HCT116 (cell line): Measurements from ENCODE around the gene CPNE4. TPM values are rescaled to one million over a fixed set of nuclear protein-coding genes. Genes with fewer than 3 reads are reported as not detected.

Source experiments
- ATAC-seq: fragments of 200-7000 bp; cut with Tn5 transposase; 2 replicates; pipeline ENCODE4 v1.9.1; 2020; ENCODE audit warnings: mild to moderate bottlenecking, moderate library complexity
- BruUV-seq: library from RNA; stranded (reverse); fragments of 400-500 nt; replicated peaks from 2 replicates; lab custom pipeline; 2021; lab: Mats Ljungman, UMichigan
- CTCF ChIA-PET: fragments of 300-600 bp; sonication (Branson Sonifier 250); formaldehyde crosslinking; loops from one replicate; lab custom pipeline; 2021; ENCODE audit warnings: antibody characterized with exemption; lab: Charles Lee
- POLR2A ChIA-PET: fragments of 300-600, 350-600 bp; sonication (Branson Sonifier 250); formaldehyde crosslinking; loops from one replicate; lab custom pipeline; 2021; ENCODE audit warnings: antibody characterized with exemption; lab: Charles Lee
- RAD21 ChIA-PET, 2 experiments: fragments of 300-600 bp; sonication (Branson Sonifier 250); formaldehyde crosslinking; loops; one replicate each; lab custom pipeline; 2023; ENCODE audit warnings: low total read pairs in 2 of 2; ENCODE audit not compliant: uncharacterized antibody in 2 of 2, unreplicated experiment in 2 of 2, low non-redundant PET in 1 of 2; lab: Charles Lee
- DNase-seq: peaks from one replicate; pipeline ENCODE4 v3.0.0-alpha.2; 2010; ENCODE audit warnings: low read depth, low spot score
- H2AFZ ChIP-seq: fragments of 200-600 bp; shearing (Covaris generic), sonication (generic); 2 replicates; pipeline ENCODE4 v1.6.1; 2017; ENCODE audit warnings: low read depth, mixed run types, mixed read lengths, antibody characterized with exemption, low read length; ENCODE audit not compliant: poor library complexity, severe bottlenecking
- H3K27ac ChIP-seq: 2 replicates; pipeline ENCODE4 v1.5.1; 2012; ENCODE audit warnings: low read depth, low read length
- H3K27me3 ChIP-seq: fragments of 200-600 bp; sonication (generic); 2 replicates; pipeline ENCODE4 v1.6.1; 2016; ENCODE audit warnings: mixed run types, low read length, mixed read lengths; ENCODE audit not compliant: insufficient read depth
- H3K36me3 ChIP-seq, 2 experiments: fragments of 200-500 bp in 1 of 2; fragments of 200-600 bp in 1 of 2; sonication (Bioruptor generic) in 1 of 2; sonication (generic) in 1 of 2; 2 replicates each; pipeline versions ENCODE4 v1.5.1 to v1.6.1; 2014 to 2016; ENCODE audit warnings: low read length in 2 of 2, inconsistent platforms in 1 of 2, mixed read lengths in 1 of 2, mixed run types in 1 of 2; ENCODE audit not compliant: insufficient read depth in 2 of 2, control insufficient read depth in 1 of 2
- H3K4me1 ChIP-seq, 2 experiments: fragments of 200-600 bp in 1 of 2; sonication (generic) in 1 of 2; 2 replicates each; pipeline versions ENCODE4 v1.5.1 to v1.6.1; 2012 to 2017; ENCODE audit warnings: low read length in 2 of 2, inconsistent platforms in 1 of 2, mild to moderate bottlenecking in 1 of 2, mixed read lengths in 1 of 2, mixed run types in 1 of 2, moderate library complexity in 1 of 2; ENCODE audit not compliant: insufficient read depth in 2 of 2, control insufficient read depth in 1 of 2
- H3K4me2 ChIP-seq: fragments of 200-600 bp; sonication (generic); 2 replicates; pipeline ENCODE4 v1.6.1; 2017; ENCODE audit warnings: mixed run types, low read length, mixed read lengths
- H3K4me3 ChIP-seq, 2 experiments: fragments of 200-600 bp in 1 of 2; sonication (generic) in 1 of 2; replicated peaks in 1 of 2; 2 replicates each; pipeline ENCODE4 v1.5.1; 2011 to 2016; ENCODE audit warnings: low read length in 2 of 2, control low read depth in 1 of 2, low read depth in 1 of 2, mild to moderate bottlenecking in 1 of 2, mixed read lengths in 1 of 2, mixed run types in 1 of 2
- H3K79me2 ChIP-seq: fragments of 200-600 bp; sonication (generic); 2 replicates; pipeline ENCODE4 v1.6.1; 2017; ENCODE audit warnings: mild to moderate bottlenecking, mixed run types, low read length, moderate library complexity, mixed read lengths; ENCODE audit not compliant: insufficient read depth
- H3K9ac ChIP-seq: fragments of 200-600 bp; sonication (generic); 2 replicates; pipeline ENCODE4 v1.6.1; 2016; ENCODE audit warnings: low read length, mixed read lengths
- H3K9me2 ChIP-seq: fragments of 200-600 bp; sonication (generic), shearing (Covaris generic); 2 replicates; pipeline ENCODE4 v1.6.1; 2017; ENCODE audit warnings: mixed run types, mild to moderate bottlenecking, moderate library complexity; ENCODE audit not compliant: insufficient read depth
- H3K9me3 ChIP-seq, 2 experiments: fragments of 200-500 bp in 1 of 2; fragments of 200-600 bp in 1 of 2; sonication (Bioruptor generic) in 1 of 2; sonication (generic) in 1 of 2; 2 replicates each; pipeline ENCODE4 v1.6.1; 2014 to 2017; ENCODE audit warnings: low read length in 2 of 2, mixed read lengths in 2 of 2, inconsistent platforms in 1 of 2, low read depth in 1 of 2, mild to moderate bottlenecking in 1 of 2, mixed run types in 1 of 2, moderate library complexity in 1 of 2; ENCODE audit not compliant: control insufficient read depth in 1 of 2, insufficient read depth in 1 of 2
- H4K20me1 ChIP-seq: fragments of 200-600 bp; sonication (generic), shearing (Covaris generic); 2 replicates; pipeline ENCODE4 v1.6.1; 2017; ENCODE audit warnings: mixed run types, mild to moderate bottlenecking, moderate library complexity; ENCODE audit not compliant: insufficient read depth
- ATF3 ChIP-seq: IDR thresholded peaks from 2 replicates; pipeline ENCODE4 v1.6.1; 2012
- CBX3 ChIP-seq: IDR thresholded peaks from 2 replicates; pipeline ENCODE4 v1.6.1; 2012; ENCODE audit warnings: low read depth
- EGR1 ChIP-seq: IDR thresholded peaks from 2 replicates; pipeline ENCODE4 v1.6.1; 2012; ENCODE audit warnings: low read depth
- ELF1 ChIP-seq: IDR thresholded peaks from 2 replicates; pipeline ENCODE4 v1.6.1; 2012; ENCODE audit warnings: low read depth, borderline replicate concordance
- EZH2phosphoT487 ChIP-seq: fragments of 200-600 bp; IDR thresholded peaks from 2 replicates; pipeline ENCODE4 v1.6.1; 2018; ENCODE audit warnings: antibody characterized with exemption, borderline replicate concordance
- FOSL1 ChIP-seq: IDR thresholded peaks from 2 replicates; pipeline ENCODE4 v1.6.1; 2012; ENCODE audit warnings: low read depth
- JUND ChIP-seq: IDR thresholded peaks from 2 replicates; pipeline ENCODE4 v1.6.1; 2012
- POLR2A ChIP-seq: IDR thresholded peaks from 2 replicates; pipeline ENCODE4 v1.7.0; 2011; ENCODE audit warnings: borderline replicate concordance; ENCODE audit not compliant: insufficient read depth, insufficient read length; ENCODE audit errors: extremely low read depth
- REST ChIP-seq: IDR thresholded peaks from 2 replicates; pipeline ENCODE4 v1.6.1; 2012; ENCODE audit warnings: low read depth
- SIN3A ChIP-seq: IDR thresholded peaks from 2 replicates; pipeline ENCODE4 v1.6.1; 2012; ENCODE audit warnings: low read depth
- SRF ChIP-seq: IDR thresholded peaks from 2 replicates; pipeline ENCODE4 v1.6.1; 2012; ENCODE audit warnings: low read depth
- TCF7L2 ChIP-seq: IDR thresholded peaks from 2 replicates; pipeline ENCODE4 v1.7.0; 2011; ENCODE audit warnings: borderline replicate concordance, inconsistent platforms; ENCODE audit not compliant: insufficient read depth, insufficient read length; ENCODE audit errors: extremely low read depth
- intact Hi-C: fragments of 100-400 bp; cut with micrococcal nuclease; formaldehyde crosslinking; loops from 2 replicates; pipeline ENCODE4 v1.10.0; 2022
- total RNA-seq: library from RNA; stranded (reverse); gene quantifications from one replicate; pipeline ENCODE4 v1.2.1, GENCODE V29; 2021; ENCODE audit not compliant: unreplicated experiment
- TF ChIP-seq, protein P1 (sequence below): IDR thresholded peaks from 2 replicates; pipeline ENCODE4 v1.6.1; 2011; ENCODE audit warnings: mild to moderate bottlenecking, low read length, moderate library complexity; ENCODE audit not compliant: insufficient replicate concordance; ENCODE audit errors: extremely low read depth

The CPNE4 gene
- total RNA-seq, 1 experiment from 2014 or later: not detected

DNA sequence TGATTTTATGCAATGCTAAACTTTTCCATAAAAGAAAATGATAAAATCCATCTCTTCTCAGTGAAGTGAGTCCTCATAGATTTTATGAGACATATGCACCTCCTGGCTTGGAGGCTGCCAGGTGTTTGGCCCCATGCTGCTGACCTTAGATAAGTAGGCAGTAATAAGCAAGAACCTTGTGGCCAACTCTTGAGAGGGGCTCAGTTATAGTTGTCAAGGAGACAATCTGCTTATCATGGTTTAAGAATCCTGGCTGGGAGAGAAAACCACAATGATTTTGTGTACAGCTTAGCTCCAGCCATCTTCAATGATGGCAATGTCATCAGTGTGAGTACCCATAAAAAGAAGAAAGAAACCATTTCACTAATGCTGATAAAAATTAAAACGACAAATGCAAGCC lies 252.1 kb downstream of the CPNE4 start:
- DNase-seq (no peak), ATAC-seq (no peak)
- Histone ChIP-seq H3K9me2 (no peaks in the 10 kb centered on the region), H3K36me3 (no peaks in the 10 kb centered on the region), H4K20me1 (no peaks in the 10 kb centered on the region), H2AFZ (no peak overlapping the region), H3K9ac (no peak overlapping the region), H3K79me2 (no peaks in the 10 kb centered on the region), H3K27ac (no peak overlapping the region), H3K4me3 (no peak overlapping the region), H3K4me2 (no peak overlapping the region), H3K27me3 (peaks cover 35% of the 10 kb centered on the region), H3K9me3 (no peaks in the 10 kb centered on the region), H3K4me1 (no peaks in the 10 kb centered on the region)
- ChIA-PET CTCF (no interaction called here), POLR2A (no interaction called here), RAD21 (no interaction called here)
- intact Hi-C loops: no loop called here
- BruUV-seq: no TSS peak
- TF ChIP-seq ELF1 (no peak), CBX3 (no peak), SRF (no peak), EGR1 (no peak)

GRCh38 chr3:131778526-131778925 lies 256.3 kb downstream of the CPNE4 start:
- BruUV-seq: no TSS peak
- no peaks in the 10 kb centered on the region for H3K9me3 ChIP-seq
- intact Hi-C loops: no loop called here
- DNase-seq (no peak), ATAC-seq (no peak)
- no peak overlapping the region for H3K9ac ChIP-seq
- TF ChIP-seq, protein P1, sequence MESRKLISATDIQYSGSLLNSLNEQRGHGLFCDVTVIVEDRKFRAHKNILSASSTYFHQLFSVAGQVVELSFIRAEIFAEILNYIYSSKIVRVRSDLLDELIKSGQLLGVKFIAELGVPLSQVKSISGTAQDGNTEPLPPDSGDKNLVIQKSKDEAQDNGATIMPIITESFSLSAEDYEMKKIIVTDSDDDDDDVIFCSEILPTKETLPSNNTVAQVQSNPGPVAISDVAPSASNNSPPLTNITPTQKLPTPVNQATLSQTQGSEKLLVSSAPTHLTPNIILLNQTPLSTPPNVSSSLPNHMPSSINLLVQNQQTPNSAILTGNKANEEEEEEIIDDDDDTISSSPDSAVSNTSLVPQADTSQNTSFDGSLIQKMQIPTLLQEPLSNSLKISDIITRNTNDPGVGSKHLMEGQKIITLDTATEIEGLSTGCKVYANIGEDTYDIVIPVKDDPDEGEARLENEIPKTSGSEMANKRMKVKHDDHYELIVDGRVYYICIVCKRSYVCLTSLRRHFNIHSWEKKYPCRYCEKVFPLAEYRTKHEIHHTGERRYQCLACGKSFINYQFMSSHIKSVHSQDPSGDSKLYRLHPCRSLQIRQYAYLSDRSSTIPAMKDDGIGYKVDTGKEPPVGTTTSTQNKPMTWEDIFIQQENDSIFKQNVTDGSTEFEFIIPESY: no peak
- TF ChIP-seq TCF7L2 (no peak), POLR2A (no peak), FOSL1 (no peak), JUND (no peak), SIN3A (no peak), ATF3 (no peak), EGR1 (no peak), EZH2phosphoT487 (no peak), REST (no peak)
- ChIA-PET RAD21 (no interaction called here), POLR2A (no interaction called here), CTCF (no interaction called here)
- no peaks in the 10 kb centered on the region for H3K4me1 ChIP-seq
- no peaks in the 10 kb centered on the region for H3K79me2 ChIP-seq
- H3K36me3 ChIP-seq: no peaks in the 10 kb centered on the region
- peaks cover 27% of the 10 kb centered on the region for H3K27me3 ChIP-seq
- H3K27ac ChIP-seq: no peak overlapping the region
- H3K9me2 ChIP-seq: no peaks in the 10 kb centered on the region
- no peak overlapping the region for H2AFZ ChIP-seq
- no peak overlapping the region for H3K4me3 ChIP-seq
- H3K4me2 ChIP-seq: no peak overlapping the region
- H4K20me1 ChIP-seq: no peaks in the 10 kb centered on the region
